Spleen (tissue), 7 donors: ENCODE results near the gene STAT3.
A peak's percentile ranks its signal among the peaks of the same experiment; 100 is the strongest.

Source experiments
- CTCF ChIP-seq, 11 experiments: fragments of 200-600 bp in 7 of 11; fragments of 450-650 bp in 4 of 11; sonication (generic) in 4 of 11; IDR thresholded peaks in 8 of 11; conservative IDR thresholded peaks in 3 of 11; 1 replicate in 7 of 11; 2 replicates in 4 of 11; pipeline versions ENCODE4 v1.4.0 to v1.8.0; 2016 to 2021; ENCODE audit warnings: antibody characterized with exemption in 11 of 11, inconsistent platforms in 4 of 11, mild to moderate bottlenecking in 1 of 11
- POLR2AphosphoS5 ChIP-seq, 3 donors: sonication (generic); formaldehyde crosslinking; IDR thresholded peaks; one replicate each; pipeline ENCODE4 v1.5.1; 2017; ENCODE audit warnings: antibody characterized with exemption in 3 of 3
- donor health status: DM: no; HTN: no; CAD: no; lungs with moderate emphysema.
- donor health status: DM: no; HTN: no; CAD: no.
- donor health status: DM: no; HTN: no; CAD: no.

- peak; percentile 31 to 81 (median 69) for TF ChIP-seq CTCF (IDR thresholded peaks at IDR 0.05 in 8 of 11, conservative IDR thresholded peaks at IDR 0.05 in 3 of 11)
- peak; percentile 83 to 93 (median 85) for TF ChIP-seq POLR2AphosphoS5 (IDR thresholded peaks at IDR 0.05)
Measured at GRCh38 chr17:42312285-42313130, 75.7 kb downstream of the STAT3 start.
